ENCODE measurements around the gene TFF3.
A peak's percentile ranks its signal among the peaks of the same experiment; 100 is the strongest.

TFF3 gene

DNA sequence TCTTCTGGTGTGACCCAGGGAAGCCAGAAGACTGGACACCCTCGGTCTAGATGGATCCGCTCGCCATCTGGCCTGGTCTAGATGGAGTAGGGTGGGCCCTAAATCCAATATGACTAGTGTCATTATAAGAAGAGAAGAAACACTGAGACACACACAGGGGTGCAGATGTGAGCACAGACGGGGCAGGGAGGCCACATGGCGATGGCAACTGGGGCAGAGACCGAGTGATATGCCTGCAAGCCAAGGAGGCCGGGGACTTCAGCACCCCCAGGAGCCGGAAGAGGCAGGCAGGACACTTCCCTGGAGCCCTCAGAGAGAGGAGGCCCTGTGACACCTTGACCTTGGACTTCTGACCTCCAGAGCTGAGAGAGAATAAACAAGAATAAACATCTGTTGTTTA, 5.6 kb upstream of the TFF3 start:
- Histone ChIP-seq H3K4me3 (ENCODE audit: insufficient read depth, low read length, poor library complexity, severe bottlenecking) (no peak overlapping the region), H3K27me3 (ENCODE audit: low read length) (no peaks in the 10 kb centered on the region), H3K27ac (ENCODE audit: low read depth, low read length) (no peak overlapping the region), H3K9me2 (replicated peaks; ENCODE audit: insufficient read depth, low read length) (no peaks in the 10 kb centered on the region), H2AFZ (ENCODE audit: low read depth, low read length, severe bottlenecking) (no peak overlapping the region), H3F3A (ENCODE audit: insufficient read depth) (no peaks in the 10 kb centered on the region), H4K20me1 (ENCODE audit: low read depth, low read length) (no peaks in the 10 kb centered on the region), H3K9me3 (ENCODE audit: insufficient read depth, low read length) (no peaks in the 10 kb centered on the region), H3K4me2 (ENCODE audit: low read depth, low read length, poor library complexity, severe bottlenecking) (no peak overlapping the region), H3K79me2 (ENCODE audit: insufficient read depth, low read length) (no peaks in the 10 kb centered on the region), H3K9ac (ENCODE audit: low read length) (no peak overlapping the region), H3K36me3 (ENCODE audit: low read length) (no peaks in the 10 kb centered on the region)
- TF ChIP-seq CTCF (IDR thresholded peaks at IDR 0.05; ENCODE audit: insufficient read depth, low read length, poor library complexity, severe bottlenecking) (no peak), EZH2phosphoT487 (conservative IDR thresholded peaks at IDR 0.05; ENCODE audit: low read length) (no peak)

- Histone ChIP-seq H3K4me2 (ENCODE audit: low read depth, low read length, poor library complexity, severe bottlenecking) (no peak overlapping the region), H3K79me2 (ENCODE audit: insufficient read depth, low read length) (no peaks in the 10 kb centered on the region), H3K9ac (ENCODE audit: low read length) (no peak overlapping the region), H3K27me3 (ENCODE audit: low read length) (no peaks in the 10 kb centered on the region), H3K36me3 (ENCODE audit: low read length) (no peaks in the 10 kb centered on the region), H3K9me3 (ENCODE audit: insufficient read depth, low read length) (no peaks in the 10 kb centered on the region), H4K20me1 (ENCODE audit: low read depth, low read length) (no peaks in the 10 kb centered on the region), H2AFZ (ENCODE audit: low read depth, low read length, severe bottlenecking) (peak overlapping the region; percentile 14), H3F3A (ENCODE audit: insufficient read depth) (no peaks in the 10 kb centered on the region), H3K9me2 (replicated peaks; ENCODE audit: insufficient read depth, low read length) (no peaks in the 10 kb centered on the region), H3K27ac (ENCODE audit: low read depth, low read length) (no peak overlapping the region), H3K4me3 (ENCODE audit: insufficient read depth, low read length, poor library complexity, severe bottlenecking) (no peak overlapping the region)
- TF ChIP-seq CTCF (IDR thresholded peaks at IDR 0.05; ENCODE audit: insufficient read depth, low read length, poor library complexity, severe bottlenecking) (no peak), EZH2phosphoT487 (conservative IDR thresholded peaks at IDR 0.05; ENCODE audit: low read length) (no peak)
These were observed 4.8 kb upstream of the TFF3 start for GRCh38 chr21:42319851-42320572.

GRCh38 chr21:42319376-42319775, 4.2 kb upstream of the TFF3 start:
- H3K9me2 ChIP-seq (replicated peaks; ENCODE audit: insufficient read depth, low read length): no peaks in the 10 kb centered on the region
- H3K4me3 ChIP-seq (ENCODE audit: insufficient read depth, low read length, poor library complexity, severe bottlenecking): no peak overlapping the region
- H2AFZ ChIP-seq (ENCODE audit: low read depth, low read length, severe bottlenecking): peak overlapping the region; percentile 14
- H3K79me2 ChIP-seq (ENCODE audit: insufficient read depth, low read length): no peaks in the 10 kb centered on the region
- H3K36me3 ChIP-seq (ENCODE audit: low read length): no peaks in the 10 kb centered on the region
- TF ChIP-seq EZH2phosphoT487 (conservative IDR thresholded peaks at IDR 0.05; ENCODE audit: low read length) (no peak), CTCF (IDR thresholded peaks at IDR 0.05; ENCODE audit: insufficient read depth, low read length, poor library complexity, severe bottlenecking) (no peak)
- H3K4me2 ChIP-seq (ENCODE audit: low read depth, low read length, poor library complexity, severe bottlenecking): no peak overlapping the region
- no peaks in the 10 kb centered on the region for H4K20me1 ChIP-seq (ENCODE audit: low read depth, low read length)
- no peak overlapping the region for H3K27ac ChIP-seq (ENCODE audit: low read depth, low read length)
- H3K9me3 ChIP-seq (ENCODE audit: insufficient read depth, low read length): no peaks in the 10 kb centered on the region
- no peak overlapping the region for H3K9ac ChIP-seq (ENCODE audit: low read length)
- no peaks in the 10 kb centered on the region for H3F3A ChIP-seq (ENCODE audit: insufficient read depth)
- H3K27me3 ChIP-seq (ENCODE audit: low read length): no peaks in the 10 kb centered on the region

Measured in SU-DHL-6 (cell line).